Mucosa of stomach (tissue), 1 donor: ENCODE data around the gene ATAT1.

Experiments
- H3K27me3 ChIP-seq: one replicate; pipeline ENCODE4 v1.7.0; 2013; ENCODE audit warnings: mild to moderate bottlenecking, low read length; ENCODE audit not compliant: control insufficient read depth, insufficient read depth
- H3K36me3 ChIP-seq: one replicate; pipeline ENCODE4 v1.7.0; 2013; ENCODE audit warnings: low read length; ENCODE audit not compliant: control insufficient read depth, insufficient read depth
- H3K4me1 ChIP-seq: one replicate; pipeline ENCODE4 v1.7.0; 2013; ENCODE audit warnings: mild to moderate bottlenecking, low read length; ENCODE audit not compliant: control insufficient read depth, insufficient read depth
- H3K4me3 ChIP-seq: one replicate; pipeline ENCODE4 v1.7.0; 2013; ENCODE audit warnings: low read length
- H3K9ac ChIP-seq: one replicate; pipeline ENCODE4 v1.7.0; 2013; ENCODE audit warnings: mild to moderate bottlenecking, low read length, moderate library complexity
- H3K9me3 ChIP-seq: one replicate; pipeline ENCODE4 v1.7.0; 2013; ENCODE audit warnings: mild to moderate bottlenecking, low read length, moderate library complexity; ENCODE audit not compliant: control insufficient read depth
- donor health status: Pancreatic carcinoma.

The ATAT1 gene

GRCh38 chr6:30615219-30615957, 11.3 kb upstream of the ATAT1 start:
- Histone ChIP-seq H3K9ac (peak overlapping the region; percentile 100), H3K27me3 (no peaks in the 10 kb centered on the region), H3K4me1 (peaks cover 31% of the 10 kb centered on the region), H3K36me3 (peaks cover 18% of the 10 kb centered on the region), H3K4me3 (peak overlapping the region; percentile 99), H3K9me3 (no peaks in the 10 kb centered on the region)

- Histone ChIP-seq H3K27me3 (no peaks in the 10 kb centered on the region), H3K9me3 (no peaks in the 10 kb centered on the region), H3K36me3 (peaks cover 18% of the 10 kb centered on the region), H3K9ac (peak overlapping the region; percentile 100), H3K4me3 (peak overlapping the region; percentile 99), H3K4me1 (peaks cover 31% of the 10 kb centered on the region)
Observed at GRCh38 chr6:30615958-30616810, 10.5 kb upstream of the ATAT1 start.

GRCh38 chr6:30616811-30617564, 9.7 kb upstream of the ATAT1 start, which contains the start of gene PPP1R10:
Gene PPP1R10, minus strand, starts transcription at chr6:30617243. Its CDS starts 7,299 bp downstream, at chr6:30609944.
- Histone ChIP-seq H3K27me3 (no peaks in the 10 kb centered on the region), H3K36me3 (peaks cover 18% of the 10 kb centered on the region), H3K4me3 (peak within 1 kb of the TSS; percentile 99), H3K4me1 (peaks cover 31% of the 10 kb centered on the region), H3K9me3 (no peaks in the 10 kb centered on the region), H3K9ac (peak within 1 kb of the TSS; percentile 100)

GRCh38 chr6:30617565-30618269, 9.0 kb upstream of the ATAT1 start, which contains the start of gene MRPS18B:
Gene MRPS18B, plus strand, starts transcription at chr6:30617840. Its CDS starts 26 bp downstream, at chr6:30617866.
- Histone ChIP-seq H3K4me1 (peaks cover 31% of the 10 kb centered on the region), H3K9ac (peak within 1 kb of the TSS; percentile 100), H3K4me3 (peak within 1 kb of the TSS; percentile 99), H3K36me3 (peaks cover 20% of the 10 kb centered on the region), H3K9me3 (no peaks in the 10 kb centered on the region), H3K27me3 (no peaks in the 10 kb centered on the region)

GRCh38 chr6:30618270-30618797, 8.3 kb upstream of the ATAT1 start:
- Histone ChIP-seq H3K4me3 (peak overlapping the region; percentile 74), H3K4me1 (peaks cover 29% of the 10 kb centered on the region), H3K27me3 (no peaks in the 10 kb centered on the region), H3K9me3 (no peaks in the 10 kb centered on the region), H3K36me3 (peaks cover 26% of the 10 kb centered on the region), H3K9ac (peak overlapping the region; percentile 100)

- no peak overlapping the region for H3K4me3 ChIP-seq
- H3K36me3 ChIP-seq: peaks cover 26% of the 10 kb centered on the region
- no peaks in the 10 kb centered on the region for H3K27me3 ChIP-seq
- H3K9ac ChIP-seq: peak overlapping the region; percentile 17
- no peaks in the 10 kb centered on the region for H3K9me3 ChIP-seq
- H3K4me1 ChIP-seq: peaks cover 17% of the 10 kb centered on the region
Observed at GRCh38 chr6:30619561-30619960, 7.1 kb upstream of the ATAT1 start.

- Histone ChIP-seq H3K9ac (no peak overlapping the region), H3K4me3 (no peak overlapping the region), H3K4me1 (peaks cover 18% of the 10 kb centered on the region), H3K27me3 (no peaks in the 10 kb centered on the region), H3K9me3 (no peaks in the 10 kb centered on the region), H3K36me3 (peaks cover 8% of the 10 kb centered on the region)
Observed at GRCh38 chr6:30625511-30625910, 1.2 kb upstream of the ATAT1 start.

- H3K9me3 ChIP-seq: no peaks in the 10 kb centered on the region
- no peaks in the 10 kb centered on the region for H3K4me1 ChIP-seq
- no peaks in the 10 kb centered on the region for H3K27me3 ChIP-seq
- H3K9ac ChIP-seq: no peak overlapping the region
- H3K36me3 ChIP-seq: peaks cover 7% of the 10 kb centered on the region
- no peak overlapping the region for H3K4me3 ChIP-seq
Observed at GRCh38 chr6:30635834-30636233, 9.2 kb downstream of the ATAT1 start.

GRCh38 chr6:30640481-30640880, 13.8 kb downstream of the ATAT1 start:
- Histone ChIP-seq H3K9me3 (no peaks in the 10 kb centered on the region), H3K36me3 (no peaks in the 10 kb centered on the region), H3K4me1 (no peaks in the 10 kb centered on the region), H3K9ac (no peak overlapping the region), H3K27me3 (no peaks in the 10 kb centered on the region), H3K4me3 (no peak overlapping the region)

- no peaks in the 10 kb centered on the region for H3K27me3 ChIP-seq
- H3K9ac ChIP-seq: no peak overlapping the region
- no peaks in the 10 kb centered on the region for H3K9me3 ChIP-seq
- H3K36me3 ChIP-seq: no peaks in the 10 kb centered on the region
- H3K4me3 ChIP-seq: no peak overlapping the region
- peaks cover 4% of the 10 kb centered on the region for H3K4me1 ChIP-seq
Observed at GRCh38 chr6:30641048-30641447, 14.4 kb downstream of the ATAT1 start.

- Histone ChIP-seq H3K9ac (no peak overlapping the region), H3K36me3 (no peaks in the 10 kb centered on the region), H3K4me1 (peaks cover 11% of the 10 kb centered on the region), H3K9me3 (no peaks in the 10 kb centered on the region), H3K27me3 (no peaks in the 10 kb centered on the region), H3K4me3 (no peak overlapping the region)
Observed at GRCh38 chr6:30643656-30644055, 17.0 kb downstream of the ATAT1 start.
